ENCODE measurements around the gene ANO6. TPM values are rescaled to one million over a fixed set of nuclear protein-coding genes. Genes with fewer than 3 reads are reported as not detected.
A peak's percentile ranks its signal among the peaks of the same experiment; 100 is the strongest.

ANO6 gene
- total RNA-seq, 1 experiment from 2014 or later = 46.8 TPM

DNA sequence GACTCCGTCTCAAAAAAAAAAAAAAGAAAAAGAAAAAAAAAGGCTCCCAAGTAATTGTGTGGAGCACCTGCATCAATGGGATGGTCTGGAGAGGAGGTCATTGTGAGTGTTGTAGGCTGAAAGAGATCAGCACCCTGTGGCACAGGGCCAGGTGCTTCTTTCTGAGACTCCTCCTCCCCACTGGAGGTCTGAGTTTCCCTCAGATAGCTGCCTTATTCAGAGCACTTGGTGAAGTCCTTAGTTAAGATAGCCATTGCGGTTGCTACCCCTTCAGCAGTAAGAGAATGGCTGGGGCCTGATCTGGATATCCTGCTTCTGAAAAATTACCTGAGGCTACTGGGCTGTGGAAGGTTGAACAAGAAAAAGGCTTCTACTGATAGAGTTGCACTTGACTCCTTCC lies 69.8 kb downstream of the ANO6 start (continued):
- TF ChIP-seq, protein P1, sequence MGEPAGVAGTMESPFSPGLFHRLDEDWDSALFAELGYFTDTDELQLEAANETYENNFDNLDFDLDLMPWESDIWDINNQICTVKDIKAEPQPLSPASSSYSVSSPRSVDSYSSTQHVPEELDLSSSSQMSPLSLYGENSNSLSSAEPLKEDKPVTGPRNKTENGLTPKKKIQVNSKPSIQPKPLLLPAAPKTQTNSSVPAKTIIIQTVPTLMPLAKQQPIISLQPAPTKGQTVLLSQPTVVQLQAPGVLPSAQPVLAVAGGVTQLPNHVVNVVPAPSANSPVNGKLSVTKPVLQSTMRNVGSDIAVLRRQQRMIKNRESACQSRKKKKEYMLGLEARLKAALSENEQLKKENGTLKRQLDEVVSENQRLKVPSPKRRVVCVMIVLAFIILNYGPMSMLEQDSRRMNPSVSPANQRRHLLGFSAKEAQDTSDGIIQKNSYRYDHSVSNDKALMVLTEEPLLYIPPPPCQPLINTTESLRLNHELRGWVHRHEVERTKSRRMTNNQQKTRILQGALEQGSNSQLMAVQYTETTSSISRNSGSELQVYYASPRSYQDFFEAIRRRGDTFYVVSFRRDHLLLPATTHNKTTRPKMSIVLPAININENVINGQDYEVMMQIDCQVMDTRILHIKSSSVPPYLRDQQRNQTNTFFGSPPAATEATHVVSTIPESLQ (CRISPR knock-in tag; IDR thresholded peaks at IDR 0.05) = no peak

DNA sequence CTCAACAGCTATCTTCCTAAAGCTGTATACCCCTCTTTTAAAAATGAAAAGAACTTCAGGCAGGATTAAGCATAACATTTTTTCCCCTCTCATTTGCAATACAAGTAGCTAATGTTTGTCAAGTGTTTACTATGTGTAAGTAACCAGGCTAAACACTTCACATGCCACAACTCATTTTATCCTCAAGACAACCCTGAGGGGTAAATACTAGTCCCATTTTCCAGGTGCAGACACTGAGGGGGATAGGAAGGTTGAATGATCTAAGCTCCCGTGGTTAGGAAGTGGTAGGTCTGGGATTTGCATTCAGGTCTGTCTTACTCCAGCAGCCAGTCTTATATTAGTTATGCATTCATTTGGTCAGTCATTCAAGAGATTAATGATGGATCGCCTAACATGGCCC lies 70.7 kb downstream of the ANO6 start:
- CTCF ChIA-PET = no interaction called here

DNA sequence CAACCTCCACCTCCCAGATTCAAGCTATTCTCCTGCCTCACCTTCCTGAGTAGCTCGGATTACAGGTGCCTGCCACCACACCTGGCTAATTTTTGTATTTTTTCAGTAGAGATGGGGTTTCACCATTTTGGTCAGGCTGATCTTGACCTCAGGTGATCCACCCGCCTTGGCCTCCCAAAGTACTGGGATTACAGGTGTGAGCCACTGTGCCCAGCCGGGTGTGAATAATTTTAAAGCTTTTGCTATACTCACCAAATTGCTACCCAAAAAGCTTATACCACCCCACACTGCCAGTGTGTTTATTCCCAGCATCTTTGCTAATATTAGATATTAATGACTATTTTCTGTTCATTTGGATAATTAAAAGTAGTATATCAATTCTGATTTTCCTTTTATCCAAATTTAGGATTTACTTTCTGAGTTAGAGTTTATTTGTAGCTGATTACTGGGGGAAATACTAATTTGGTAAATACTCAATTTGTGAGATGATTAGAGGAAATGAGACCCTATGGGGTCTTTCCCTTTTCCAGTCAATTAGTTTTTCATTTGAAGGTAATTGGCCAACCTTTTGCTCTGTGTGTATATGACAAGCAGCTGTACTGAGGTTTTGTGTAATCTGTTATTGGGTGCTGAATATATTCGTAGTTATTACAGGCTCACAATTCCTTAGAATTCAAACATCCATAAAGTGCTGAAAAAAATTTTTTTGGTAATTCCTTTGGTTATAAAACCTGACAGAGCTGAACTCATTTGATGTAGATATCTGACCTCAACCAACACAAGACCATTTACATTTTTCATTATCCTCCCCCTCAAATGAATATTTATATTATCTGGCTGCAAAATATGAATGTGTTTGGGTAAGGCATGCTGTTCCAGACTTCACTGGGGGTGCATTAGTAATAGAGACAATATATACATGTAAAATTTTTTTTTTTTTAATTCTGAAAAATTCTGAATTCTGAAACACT lies 73.6 kb downstream of the ANO6 start:
- no peaks in the 10 kb centered on the region for H3K9me3 Mint-ChIP-seq
- H3K27ac Mint-ChIP-seq = no peak overlapping the region

More for the DNA sequence above, 70.7 kb downstream of the ANO6 start:
- TF ChIP-seq ZNF416 (CRISPR knock-in tag; IDR thresholded peaks at IDR 0.05) (no peak), HMGA2 (CRISPR knock-in tag; IDR thresholded peaks at IDR 0.05) (no peak), ZNF121 (CRISPR knock-in tag; IDR thresholded peaks at IDR 0.05) (no peak), CBFB (CRISPR knock-in tag; IDR thresholded peaks at IDR 0.05; ENCODE audit: low read depth) (no peak), IRF2 (CRISPR knock-in tag; IDR thresholded peaks at IDR 0.05; ENCODE audit: borderline replicate concordance, low read depth) (no peak)
- TF ChIP-seq, protein P2, sequence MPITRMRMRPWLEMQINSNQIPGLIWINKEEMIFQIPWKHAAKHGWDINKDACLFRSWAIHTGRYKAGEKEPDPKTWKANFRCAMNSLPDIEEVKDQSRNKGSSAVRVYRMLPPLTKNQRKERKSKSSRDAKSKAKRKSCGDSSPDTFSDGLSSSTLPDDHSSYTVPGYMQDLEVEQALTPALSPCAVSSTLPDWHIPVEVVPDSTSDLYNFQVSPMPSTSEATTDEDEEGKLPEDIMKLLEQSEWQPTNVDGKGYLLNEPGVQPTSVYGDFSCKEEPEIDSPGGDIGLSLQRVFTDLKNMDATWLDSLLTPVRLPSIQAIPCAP (CRISPR knock-in tag; IDR thresholded peaks at IDR 0.05) = no peak
- TF ChIP-seq, protein P3, sequence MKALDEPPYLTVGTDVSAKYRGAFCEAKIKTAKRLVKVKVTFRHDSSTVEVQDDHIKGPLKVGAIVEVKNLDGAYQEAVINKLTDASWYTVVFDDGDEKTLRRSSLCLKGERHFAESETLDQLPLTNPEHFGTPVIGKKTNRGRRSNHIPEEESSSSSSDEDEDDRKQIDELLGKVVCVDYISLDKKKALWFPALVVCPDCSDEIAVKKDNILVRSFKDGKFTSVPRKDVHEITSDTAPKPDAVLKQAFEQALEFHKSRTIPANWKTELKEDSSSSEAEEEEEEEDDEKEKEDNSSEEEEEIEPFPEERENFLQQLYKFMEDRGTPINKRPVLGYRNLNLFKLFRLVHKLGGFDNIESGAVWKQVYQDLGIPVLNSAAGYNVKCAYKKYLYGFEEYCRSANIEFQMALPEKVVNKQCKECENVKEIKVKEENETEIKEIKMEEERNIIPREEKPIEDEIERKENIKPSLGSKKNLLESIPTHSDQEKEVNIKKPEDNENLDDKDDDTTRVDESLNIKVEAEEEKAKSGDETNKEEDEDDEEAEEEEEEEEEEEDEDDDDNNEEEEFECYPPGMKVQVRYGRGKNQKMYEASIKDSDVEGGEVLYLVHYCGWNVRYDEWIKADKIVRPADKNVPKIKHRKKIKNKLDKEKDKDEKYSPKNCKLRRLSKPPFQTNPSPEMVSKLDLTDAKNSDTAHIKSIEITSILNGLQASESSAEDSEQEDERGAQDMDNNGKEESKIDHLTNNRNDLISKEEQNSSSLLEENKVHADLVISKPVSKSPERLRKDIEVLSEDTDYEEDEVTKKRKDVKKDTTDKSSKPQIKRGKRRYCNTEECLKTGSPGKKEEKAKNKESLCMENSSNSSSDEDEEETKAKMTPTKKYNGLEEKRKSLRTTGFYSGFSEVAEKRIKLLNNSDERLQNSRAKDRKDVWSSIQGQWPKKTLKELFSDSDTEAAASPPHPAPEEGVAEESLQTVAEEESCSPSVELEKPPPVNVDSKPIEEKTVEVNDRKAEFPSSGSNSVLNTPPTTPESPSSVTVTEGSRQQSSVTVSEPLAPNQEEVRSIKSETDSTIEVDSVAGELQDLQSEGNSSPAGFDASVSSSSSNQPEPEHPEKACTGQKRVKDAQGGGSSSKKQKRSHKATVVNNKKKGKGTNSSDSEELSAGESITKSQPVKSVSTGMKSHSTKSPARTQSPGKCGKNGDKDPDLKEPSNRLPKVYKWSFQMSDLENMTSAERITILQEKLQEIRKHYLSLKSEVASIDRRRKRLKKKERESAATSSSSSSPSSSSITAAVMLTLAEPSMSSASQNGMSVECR (CRISPR knock-in tag; IDR thresholded peaks at IDR 0.05; ENCODE audit: borderline replicate concordance) = no peak
- TF ChIP-seq, protein P4, sequence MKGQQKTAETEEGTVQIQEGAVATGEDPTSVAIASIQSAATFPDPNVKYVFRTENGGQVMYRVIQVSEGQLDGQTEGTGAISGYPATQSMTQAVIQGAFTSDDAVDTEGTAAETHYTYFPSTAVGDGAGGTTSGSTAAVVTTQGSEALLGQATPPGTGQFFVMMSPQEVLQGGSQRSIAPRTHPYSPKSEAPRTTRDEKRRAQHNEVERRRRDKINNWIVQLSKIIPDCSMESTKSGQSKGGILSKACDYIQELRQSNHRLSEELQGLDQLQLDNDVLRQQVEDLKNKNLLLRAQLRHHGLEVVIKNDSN (CRISPR knock-in tag; IDR thresholded peaks at IDR 0.05) = no peak
- no peak overlapping the region for H3K4me3 Mint-ChIP-seq
- H3K4me1 Mint-ChIP-seq = peaks cover 57% of the 10 kb centered on the region
- no peaks in the 10 kb centered on the region for H3K27me3 Mint-ChIP-seq (ENCODE audit: low read depth)
- H3K9me3 Mint-ChIP-seq = no peaks in the 10 kb centered on the region
- DNase-seq (ENCODE audit: low spot score) (no peak), ATAC-seq (no peak)
- POLR2A ChIA-PET = no interaction called here
- peak overlapping the region; percentile 10; the same call in 1 of the 2 replicates for H3K27ac Mint-ChIP-seq
- no peaks in the 10 kb centered on the region for H3K36me3 Mint-ChIP-seq

More for the DNA sequence above, 73.6 kb downstream of the ANO6 start:
- DNase-seq (ENCODE audit: low spot score) (no peak), ATAC-seq (no peak)
- POLR2A ChIA-PET = no interaction called here
- no peak overlapping the region for H3K4me3 Mint-ChIP-seq
- CTCF ChIA-PET = interaction anchor here (0.5 kb wide), 1 partner anchor 255 kb away, joined by 3 read pairs; no protein-coding TSS in a partner anchor
- H3K4me1 Mint-ChIP-seq = peaks cover 45% of the 10 kb centered on the region
- no peak for TF ChIP-seq TCF7 (CRISPR knock-in tag; IDR thresholded peaks at IDR 0.05; ENCODE audit: low read depth)
- no peak for TF ChIP-seq KAT7 (CRISPR knock-in tag; IDR thresholded peaks at IDR 0.05; ENCODE audit: borderline replicate concordance)
- no peak for TF ChIP-seq CREM (CRISPR knock-in tag; IDR thresholded peaks at IDR 0.05)
- TF ChIP-seq, protein P5, sequence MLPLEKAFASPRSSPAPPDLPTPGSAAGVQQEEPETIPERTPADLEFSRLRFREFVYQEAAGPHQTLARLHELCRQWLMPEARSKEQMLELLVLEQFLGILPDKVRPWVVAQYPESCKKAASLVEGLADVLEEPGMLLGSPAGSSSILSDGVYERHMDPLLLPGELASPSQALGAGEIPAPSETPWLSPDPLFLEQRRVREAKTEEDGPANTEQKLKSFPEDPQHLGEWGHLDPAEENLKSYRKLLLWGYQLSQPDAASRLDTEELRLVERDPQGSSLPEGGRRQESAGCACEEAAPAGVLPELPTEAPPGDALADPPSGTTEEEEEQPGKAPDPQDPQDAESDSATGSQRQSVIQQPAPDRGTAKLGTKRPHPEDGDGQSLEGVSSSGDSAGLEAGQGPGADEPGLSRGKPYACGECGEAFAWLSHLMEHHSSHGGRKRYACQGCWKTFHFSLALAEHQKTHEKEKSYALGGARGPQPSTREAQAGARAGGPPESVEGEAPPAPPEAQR (CRISPR knock-in tag; IDR thresholded peaks at IDR 0.05) = no peak
- no peak for TF ChIP-seq CREB1 (CRISPR knock-in tag; IDR thresholded peaks at IDR 0.05)
- no peak for TF ChIP-seq IRF2 (CRISPR knock-in tag; IDR thresholded peaks at IDR 0.05; ENCODE audit: borderline replicate concordance, low read depth)
- no peak for TF ChIP-seq FOXP1 (CRISPR knock-in tag; IDR thresholded peaks at IDR 0.05; ENCODE audit: borderline replicate concordance)
- no peaks in the 10 kb centered on the region for H3K36me3 Mint-ChIP-seq
- no peaks in the 10 kb centered on the region for H3K27me3 Mint-ChIP-seq (ENCODE audit: low read depth)

All from WTC11 (cell line).